ENCODE measurements around the gene G2E3. TPM values are rescaled to one million over a fixed set of nuclear protein-coding genes. Genes with fewer than 3 reads are reported as not detected.

G2E3 gene
- total RNA-seq, 1 donor from 2014 or later: 46.5 TPM

GRCh38 chr14:30560581-30560980, 1.6 kb downstream of the G2E3 start:
- Mint-ChIP-seq H3K4me3 (peak overlapping the region; percentile 84), H3K9me3 (peaks cover 4% of the 10 kb centered on the region), H3K27ac (ENCODE audit: unreplicated experiment) (no peak overlapping the region), H3K36me3 (ENCODE audit: low read depth) (peaks cover 21% of the 10 kb centered on the region), H3K27me3 (ENCODE audit: low read depth) (no peaks in the 10 kb centered on the region), H3K4me1 (peaks cover 32% of the 10 kb centered on the region)
- no peak for TF ChIP-seq CTCF (conservative IDR thresholded peaks at IDR 0.05)
- no peak for DNase-seq (ENCODE audit: low read depth, low spot score)

GRCh38 chr14:30564235-30564867, 5.4 kb downstream of the G2E3 start:
- Mint-ChIP-seq H3K9me3 (peaks cover 12% of the 10 kb centered on the region), H3K36me3 (ENCODE audit: low read depth) (peaks cover 37% of the 10 kb centered on the region), H3K4me1 (peaks cover 45% of the 10 kb centered on the region), H3K27me3 (ENCODE audit: low read depth) (no peaks in the 10 kb centered on the region), H3K4me3 (peak overlapping the region; percentile 29), H3K27ac (ENCODE audit: unreplicated experiment) (no peak overlapping the region)
- TF ChIP-seq CTCF (conservative IDR thresholded peaks at IDR 0.05): no peak
- no peak for DNase-seq (ENCODE audit: low read depth, low spot score)

GRCh38 chr14:30564868-30565248, 5.9 kb downstream of the G2E3 start:
- DNase-seq (ENCODE audit: low read depth, low spot score): no peak
- no peak for TF ChIP-seq CTCF (conservative IDR thresholded peaks at IDR 0.05)
- Mint-ChIP-seq H3K27ac (ENCODE audit: unreplicated experiment) (no peak overlapping the region), H3K36me3 (ENCODE audit: low read depth) (peaks cover 37% of the 10 kb centered on the region), H3K9me3 (peaks cover 12% of the 10 kb centered on the region), H3K27me3 (ENCODE audit: low read depth) (no peaks in the 10 kb centered on the region), H3K4me1 (peaks cover 45% of the 10 kb centered on the region), H3K4me3 (no peak overlapping the region)

GRCh38 chr14:30569216-30569902, 10.4 kb downstream of the G2E3 start:
- no peak for TF ChIP-seq CTCF (conservative IDR thresholded peaks at IDR 0.05)
- Mint-ChIP-seq H3K9me3 (peaks cover 12% of the 10 kb centered on the region), H3K27ac (ENCODE audit: unreplicated experiment) (no peak overlapping the region), H3K27me3 (ENCODE audit: low read depth) (no peaks in the 10 kb centered on the region), H3K36me3 (ENCODE audit: low read depth) (peaks cover 25% of the 10 kb centered on the region), H3K4me1 (peaks cover 53% of the 10 kb centered on the region), H3K4me3 (no peak overlapping the region)
- DNase-seq (ENCODE audit: low read depth, low spot score): no peak

GRCh38 chr14:30569903-30570226, 10.9 kb downstream of the G2E3 start:
- no peaks in the 10 kb centered on the region for H3K27me3 Mint-ChIP-seq (ENCODE audit: low read depth)
- TF ChIP-seq CTCF (conservative IDR thresholded peaks at IDR 0.05): no peak
- no peak overlapping the region for H3K27ac Mint-ChIP-seq (ENCODE audit: unreplicated experiment)
- peaks cover 9% of the 10 kb centered on the region for H3K9me3 Mint-ChIP-seq
- peaks cover 57% of the 10 kb centered on the region for H3K4me1 Mint-ChIP-seq
- no peak overlapping the region for H3K4me3 Mint-ChIP-seq
- no peak for DNase-seq (ENCODE audit: low read depth, low spot score)
- H3K36me3 Mint-ChIP-seq (ENCODE audit: low read depth): peaks cover 23% of the 10 kb centered on the region

All from neural crest cell (in vitro differentiated cells).